ENCODE data around the gene PODNL1.
"Not testable (repeated sequence)": the region's sequence is repeated elsewhere in the genome, so short reads cannot be mapped to it uniquely, and the experiment has no call there.

Gene PODNL1

GRCh38 chr19:13972368-13973155 is 34.3 kb upstream of the PODNL1 start:
- TF ChIP-seq CTCF (IDR thresholded peaks at IDR 0.05; ENCODE audit: low read depth, low read length, missing control alignments): no peak

DNA sequence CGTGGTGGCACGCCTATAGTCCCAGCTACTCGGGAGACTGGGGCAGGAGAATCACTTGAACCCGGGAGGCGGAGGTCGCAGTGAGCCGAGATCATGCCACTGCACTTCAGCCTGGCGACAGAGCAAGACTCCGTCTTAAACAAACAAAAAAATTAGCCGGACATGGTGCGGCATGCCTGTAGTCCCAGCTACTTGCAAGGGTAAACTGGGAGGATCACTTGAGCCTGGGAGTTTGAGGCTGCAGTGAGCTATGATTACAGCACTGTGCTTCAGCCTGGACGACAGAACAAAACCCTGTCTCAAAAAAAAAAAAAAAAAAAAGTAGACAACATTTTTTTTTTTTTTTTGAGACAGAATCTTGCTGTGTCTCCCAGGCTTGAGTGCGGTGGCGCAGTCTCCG is 33.7 kb upstream of the PODNL1 start:
- H3K4me3 ChIP-seq (replicated peaks; ENCODE audit: low read depth, low read length); DNase-seq (ENCODE audit: extremely low read depth, low read depth): not testable (repeated sequence)

More at GRCh38 chr19:13972368-13973155, 34.3 kb upstream of the PODNL1 start:
- no peak overlapping the region for H3K4me3 ChIP-seq (replicated peaks; ENCODE audit: low read depth, low read length)
- DNase-seq (ENCODE audit: extremely low read depth, low read depth): no peak

- no peak for TF ChIP-seq CTCF (IDR thresholded peaks at IDR 0.05; ENCODE audit: low read depth, low read length, missing control alignments)
- no peak for DNase-seq (ENCODE audit: extremely low read depth, low read depth)
- H3K4me3 ChIP-seq (replicated peaks; ENCODE audit: low read depth, low read length): no peak overlapping the region
Observed at GRCh38 chr19:13969897-13970296, 31.7 kb upstream of the PODNL1 start.

DNA sequence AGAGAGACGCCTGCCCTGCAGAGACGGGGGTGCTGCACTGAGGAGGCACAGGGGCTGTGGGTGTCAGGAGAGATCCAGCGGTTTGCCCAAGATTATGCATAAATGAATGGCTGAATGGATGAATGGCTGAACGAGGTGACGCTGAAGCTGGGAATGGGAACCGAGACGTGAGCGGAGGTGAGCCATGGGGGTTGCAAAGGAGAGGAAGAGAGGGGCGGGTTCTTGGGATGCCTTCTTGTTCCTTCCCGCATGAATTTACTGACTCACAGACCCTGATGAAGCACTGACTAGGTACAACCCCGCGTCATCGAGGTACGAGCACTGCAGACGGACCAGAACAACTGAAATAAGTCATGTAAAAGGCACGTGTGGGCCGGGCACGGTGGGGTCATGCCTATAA is 30.8 kb upstream of the PODNL1 start:
- no peak for TF ChIP-seq CTCF (IDR thresholded peaks at IDR 0.05; ENCODE audit: low read depth, low read length, missing control alignments)

GRCh38 chr19:13968383-13968935 is 30.2 kb upstream of the PODNL1 start:
- H3K4me3 ChIP-seq (replicated peaks; ENCODE audit: low read depth, low read length): no peak overlapping the region
- no peak for DNase-seq (ENCODE audit: extremely low read depth, low read depth)
- TF ChIP-seq CTCF (IDR thresholded peaks at IDR 0.05; ENCODE audit: low read depth, low read length, missing control alignments): no peak

More for the DNA sequence above, 30.8 kb upstream of the PODNL1 start:
- no peak for DNase-seq (ENCODE audit: extremely low read depth, low read depth)
- H3K4me3 ChIP-seq (replicated peaks; ENCODE audit: low read depth, low read length): no peak overlapping the region

DNA sequence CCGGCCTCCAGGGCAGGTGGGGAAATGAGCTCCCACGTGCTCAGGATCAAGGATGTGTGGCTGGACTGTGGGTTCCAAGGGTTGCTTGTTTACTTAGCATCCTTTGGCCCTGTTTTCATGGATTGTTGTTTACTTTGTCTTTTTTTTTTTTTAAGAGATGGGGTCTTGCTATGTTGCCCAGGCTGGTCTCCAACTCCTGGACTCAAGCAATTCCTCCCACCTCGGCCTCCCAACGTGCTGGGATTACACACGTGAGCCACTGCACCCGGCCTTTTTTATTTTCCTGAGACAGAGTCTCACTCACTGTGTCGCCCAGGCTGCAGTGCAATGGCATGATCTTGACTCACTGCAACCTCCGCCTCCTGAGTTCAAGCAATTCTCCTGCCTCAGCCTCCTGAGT is 29.0 kb upstream of the PODNL1 start:
- DNase-seq (ENCODE audit: extremely low read depth, low read depth); H3K4me3 ChIP-seq (replicated peaks; ENCODE audit: low read depth, low read length): not testable (repeated sequence)

- no peak for DNase-seq (ENCODE audit: extremely low read depth, low read depth)
- no peak overlapping the region for H3K4me3 ChIP-seq (replicated peaks; ENCODE audit: low read depth, low read length)
- TF ChIP-seq CTCF (IDR thresholded peaks at IDR 0.05; ENCODE audit: low read depth, low read length, missing control alignments): no peak
Observed at GRCh38 chr19:13966684-13967128, 28.5 kb upstream of the PODNL1 start.
